Epithelial cell of esophagus (primary cell): ENCODE results near the gene RUNX2.
A peak's percentile ranks its signal among the peaks of the same experiment; 100 is the strongest.

Experiments
- DNase-seq: peaks from one replicate; pipeline ENCODE4 v3.0.0; 2010; ENCODE audit warnings: low read depth
- H3K4me3 ChIP-seq: 2 replicates; pipeline ENCODE4 v1.5.1; 2011; ENCODE audit warnings: mild to moderate bottlenecking, low read length, control low read depth
- CTCF ChIP-seq: IDR thresholded peaks from 2 replicates; pipeline ENCODE4 v1.5.1; 2011; ENCODE audit warnings: low read depth, mild to moderate bottlenecking, low read length, control low read depth, inconsistent platforms; ENCODE audit not compliant: insufficient read depth; ENCODE audit errors: missing control alignments

RUNX2 gene

DNA sequence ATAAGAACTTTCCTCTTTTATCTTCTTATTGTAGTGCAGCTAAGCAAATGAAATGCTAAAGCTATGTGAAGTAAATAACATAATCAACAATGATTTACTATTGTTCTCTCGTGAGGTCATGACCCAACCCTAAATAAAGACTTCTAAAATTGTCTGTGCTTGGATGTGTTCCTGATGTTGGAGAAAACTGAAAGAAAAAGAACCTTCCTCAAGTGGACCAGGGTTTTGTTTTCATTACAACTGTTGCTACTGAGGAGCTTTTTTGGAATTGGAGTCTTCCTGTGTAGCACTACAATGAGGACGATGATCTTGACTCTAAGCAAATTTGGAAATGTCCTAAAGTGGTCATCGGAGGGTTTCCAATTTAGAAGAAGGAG lies 109.3 kb downstream of the RUNX2 start:
- no peak for TF ChIP-seq CTCF
- H3K4me3 ChIP-seq: no peak overlapping the region
- no peak for DNase-seq

DNA sequence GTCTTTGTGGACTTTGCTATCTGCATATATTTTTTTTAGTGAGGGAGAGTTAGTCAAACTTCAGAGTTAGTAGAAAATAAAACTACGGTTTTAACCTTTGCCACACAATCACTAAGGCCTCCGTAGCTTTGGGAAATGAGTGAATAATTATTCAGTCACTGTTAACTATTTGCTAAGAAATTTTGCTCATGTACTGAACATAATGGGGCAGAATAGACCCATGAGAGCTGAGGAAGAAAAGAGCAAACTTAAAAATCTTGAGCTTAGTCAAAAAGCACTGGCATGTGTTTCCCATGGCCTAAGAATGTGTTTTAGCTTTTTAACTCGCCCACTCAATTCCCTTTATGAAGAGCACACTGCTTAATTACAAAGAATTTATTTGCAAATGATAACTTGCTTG lies 110.0 kb downstream of the RUNX2 start:
- no peak overlapping the region for H3K4me3 ChIP-seq
- TF ChIP-seq CTCF: no peak
- DNase-seq: peak; percentile 14

DNA sequence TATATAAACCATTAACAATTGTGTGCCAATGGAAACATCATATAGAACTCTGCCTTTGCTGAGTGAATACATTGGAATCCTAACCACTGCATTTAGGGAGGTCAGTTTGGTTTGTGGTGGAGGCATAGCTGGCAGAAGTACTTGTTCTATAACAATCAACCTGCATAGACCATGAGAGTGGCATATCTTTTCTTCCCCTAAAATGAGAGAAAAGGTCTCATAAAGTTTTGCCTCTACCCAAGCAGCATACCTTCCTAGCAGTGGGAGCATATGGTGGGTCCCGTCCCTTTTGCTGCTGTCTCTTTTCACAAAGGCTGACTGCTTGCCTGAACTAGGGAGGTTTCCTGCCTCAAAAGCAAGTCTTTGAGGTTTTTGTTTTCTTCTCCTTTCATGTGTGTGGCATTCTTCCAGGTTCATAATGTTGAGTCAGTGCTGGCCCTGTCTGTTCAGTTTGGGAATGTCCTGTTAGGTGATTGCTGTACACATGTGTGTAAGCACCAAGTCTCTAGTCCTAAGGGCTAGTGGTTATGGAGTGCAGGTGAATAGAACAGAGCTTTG lies 110.8 kb downstream of the RUNX2 start:
- peak; percentile 90 for DNase-seq
- no peak overlapping the region for H3K4me3 ChIP-seq
- TF ChIP-seq CTCF: peak; percentile 2

GRCh38 chr6:45439459-45439858 lies 111.3 kb downstream of the RUNX2 start:
- DNase-seq: no peak
- no peak overlapping the region for H3K4me3 ChIP-seq
- TF ChIP-seq CTCF: no peak

GRCh38 chr6:45439861-45440388 lies 111.8 kb downstream of the RUNX2 start:
- TF ChIP-seq CTCF: no peak
- DNase-seq: no peak
- H3K4me3 ChIP-seq: no peak overlapping the region

GRCh38 chr6:45441851-45442453 lies 113.8 kb downstream of the RUNX2 start:
- DNase-seq: no peak
- TF ChIP-seq CTCF: no peak
- no peak overlapping the region for H3K4me3 ChIP-seq

GRCh38 chr6:45442716-45443115 lies 114.6 kb downstream of the RUNX2 start:
- TF ChIP-seq CTCF: no peak
- no peak for DNase-seq
- H3K4me3 ChIP-seq: no peak overlapping the region
